ENCODE measurements around the gene CHST3. TPM values are rescaled to one million over a fixed set of nuclear protein-coding genes. Genes with fewer than 3 reads are reported as not detected.

CHST3 gene
- total RNA-seq, 1 donor from 2014 or later, result 10.3 TPM

DNA sequence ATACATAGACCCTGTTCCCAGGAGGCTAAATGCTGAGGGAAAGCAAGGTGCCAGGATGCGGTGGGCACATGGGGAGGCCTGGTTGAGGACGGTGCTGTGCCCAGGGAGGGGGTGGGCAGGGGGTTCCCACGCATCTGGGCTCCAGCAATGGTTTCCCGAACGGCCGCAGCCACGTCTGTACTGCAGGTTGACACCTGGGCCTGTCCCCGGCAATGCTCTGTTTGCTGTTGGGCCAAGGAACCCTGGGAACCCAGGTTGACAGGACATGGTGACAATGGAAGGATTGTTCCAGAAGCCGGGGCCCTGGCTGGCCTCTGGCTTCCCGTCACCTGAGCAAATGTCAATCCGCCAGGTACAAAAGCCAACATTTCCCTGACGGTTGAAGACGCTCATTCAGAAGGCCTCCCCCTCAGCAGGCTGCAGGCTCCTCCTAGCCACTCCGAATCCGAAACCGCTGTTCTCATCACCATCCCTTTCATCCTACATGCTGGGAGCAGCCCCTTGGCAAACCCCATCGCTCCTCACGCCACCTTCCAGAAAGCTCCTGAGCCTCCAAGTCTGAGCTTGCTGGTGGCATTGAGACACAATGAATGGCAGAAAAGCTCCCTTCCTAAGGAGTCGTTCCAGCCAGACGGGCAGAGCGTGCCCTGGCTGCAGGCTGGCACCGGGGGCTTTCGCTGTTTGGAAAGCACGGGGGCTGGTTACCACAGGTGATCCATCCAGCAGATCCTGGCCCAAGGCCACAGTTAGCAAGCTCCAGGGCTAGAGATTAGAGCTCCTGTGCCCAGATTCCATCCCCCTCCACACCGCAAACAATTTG lies 92.9 kb downstream of the CHST3 start:
- no peak for DNase-seq (ENCODE audit: low spot score)

DNA sequence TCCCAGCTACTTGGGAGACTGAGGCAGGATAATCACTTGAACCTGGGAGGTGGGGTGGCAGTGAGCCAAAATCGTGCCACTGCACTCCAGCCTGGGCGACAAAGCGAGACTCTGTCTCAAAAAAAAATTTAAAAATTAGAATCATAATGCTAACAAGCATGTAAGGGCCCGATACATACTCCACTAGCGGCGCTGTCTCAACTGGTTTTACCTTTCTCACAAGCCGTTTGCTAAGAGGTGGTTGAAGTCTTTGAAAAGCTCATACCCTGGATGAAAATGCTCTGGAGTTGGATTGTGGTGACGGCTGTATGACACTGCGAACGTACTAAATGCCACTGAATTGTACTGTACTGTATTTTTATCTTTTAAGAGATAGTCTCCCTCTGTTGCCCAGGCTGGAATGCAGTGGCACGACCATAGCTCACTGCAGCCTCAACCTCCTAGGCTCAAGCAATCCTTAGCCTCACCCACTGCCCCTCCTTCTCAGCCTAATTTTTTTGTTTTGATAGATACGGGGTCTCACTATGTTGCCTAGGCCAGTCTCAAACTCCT lies 94.2 kb downstream of the CHST3 start:
- DNase-seq (ENCODE audit: low spot score), result no peak

DNA sequence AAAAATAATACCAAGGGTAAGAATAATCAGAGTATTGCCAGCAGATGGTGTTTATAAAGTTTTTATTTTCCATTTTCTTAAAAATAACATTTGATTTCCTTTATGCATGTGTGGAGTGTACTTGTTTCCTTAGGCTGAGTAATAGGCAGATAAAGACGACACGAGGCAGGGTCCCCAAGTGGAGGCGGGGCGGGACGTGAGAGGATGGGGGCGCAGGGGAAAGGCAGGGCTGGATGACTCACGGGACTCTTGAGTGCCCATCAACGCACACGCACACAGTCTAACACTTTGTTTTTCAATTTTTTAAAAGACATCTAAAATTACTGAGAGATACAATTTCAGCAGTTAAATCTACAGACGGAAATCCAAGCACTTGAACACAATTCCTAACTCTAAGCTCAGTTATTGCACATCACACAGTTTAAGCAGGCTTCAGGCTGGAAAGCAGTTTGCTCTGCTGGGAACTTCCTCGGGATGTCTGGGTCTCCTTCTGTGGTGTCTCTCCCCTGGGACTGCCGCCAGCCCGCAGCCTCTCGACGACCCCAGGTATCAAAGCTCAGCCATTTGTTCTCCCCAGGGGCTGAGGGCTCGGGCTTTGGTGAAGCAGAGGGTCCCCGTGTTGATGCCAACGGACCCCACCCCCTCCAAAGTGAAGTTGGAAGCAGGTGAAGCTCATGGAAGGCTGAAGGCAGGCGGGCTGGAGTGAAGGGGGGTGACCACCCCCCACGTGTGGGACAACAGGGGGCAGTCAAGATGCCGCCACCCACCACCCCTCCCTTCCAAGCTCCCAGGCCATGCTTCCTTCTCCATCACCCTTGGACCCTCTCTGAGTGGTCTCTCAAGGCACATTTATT lies 95.0 kb downstream of the CHST3 start:
- DNase-seq (ENCODE audit: low spot score), result no peak

DNA sequence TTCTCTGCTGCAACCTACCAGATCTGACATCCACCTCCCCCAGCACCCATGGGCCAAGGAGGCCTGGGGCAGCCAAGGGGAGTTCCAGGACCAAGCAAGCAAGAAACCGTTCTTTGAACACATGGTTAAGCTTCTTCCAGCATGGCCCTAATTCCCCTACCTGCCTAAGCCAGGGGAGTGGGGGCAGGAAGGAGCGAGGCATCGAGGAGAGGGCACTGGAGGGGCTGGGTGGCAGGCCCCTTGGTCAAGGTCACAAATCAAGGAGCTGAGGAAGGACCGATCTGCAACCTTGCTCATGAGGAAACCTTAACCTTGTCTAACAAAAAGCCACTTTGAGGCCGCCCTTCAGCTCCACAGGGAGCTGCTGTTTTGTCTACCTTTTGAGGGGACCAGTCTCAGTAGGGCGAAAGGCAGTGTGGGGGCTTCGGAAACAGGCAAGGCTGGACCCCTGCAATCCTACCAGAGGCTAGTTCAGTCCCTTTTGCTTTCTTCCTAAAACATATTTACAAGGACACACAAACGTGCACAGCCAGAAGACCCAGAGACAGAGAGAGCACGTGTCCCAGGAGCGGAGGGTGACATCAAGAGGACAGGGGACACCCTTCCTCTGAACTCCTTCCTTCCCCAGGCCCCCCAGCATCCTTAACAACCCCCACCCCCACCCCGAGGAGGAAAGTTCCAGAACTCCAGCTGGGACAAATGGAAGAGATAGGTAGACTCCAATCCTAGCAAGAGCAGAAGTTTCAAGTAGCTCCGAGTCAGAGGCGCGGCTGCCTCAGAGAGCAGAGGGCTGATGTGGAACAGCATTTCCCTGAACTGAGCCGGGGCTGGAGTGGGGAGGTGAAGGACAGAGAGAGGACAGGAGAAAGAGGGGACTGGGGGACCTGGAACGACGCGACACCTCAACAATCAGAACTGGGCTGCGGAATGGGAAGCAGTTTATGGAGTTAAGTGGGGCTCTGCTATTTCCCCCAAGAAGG lies 95.9 kb downstream of the CHST3 start:
- no peak for DNase-seq (ENCODE audit: low spot score)

DNA sequence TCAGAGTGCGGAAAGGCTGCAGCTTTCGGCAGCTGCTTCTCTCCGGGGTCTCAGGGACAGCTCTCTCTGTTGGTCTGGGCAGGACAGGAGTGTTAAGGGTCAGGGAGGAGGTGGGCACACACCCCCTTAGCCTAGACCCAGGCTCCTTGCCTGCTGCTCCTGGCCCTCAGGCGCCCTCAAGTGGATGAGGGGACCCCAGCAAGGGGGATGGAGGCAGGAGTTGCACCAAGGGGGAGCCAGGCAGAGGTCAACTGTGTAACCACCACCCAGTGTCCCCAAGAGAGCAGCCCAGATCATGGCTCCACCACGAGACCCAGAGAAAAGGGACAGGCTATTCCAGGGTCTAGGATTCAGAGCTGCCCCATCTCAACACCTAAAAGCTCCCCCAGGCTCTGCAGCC lies 97.3 kb downstream of the CHST3 start:
- DNase-seq (ENCODE audit: low spot score), result no peak

DNA sequence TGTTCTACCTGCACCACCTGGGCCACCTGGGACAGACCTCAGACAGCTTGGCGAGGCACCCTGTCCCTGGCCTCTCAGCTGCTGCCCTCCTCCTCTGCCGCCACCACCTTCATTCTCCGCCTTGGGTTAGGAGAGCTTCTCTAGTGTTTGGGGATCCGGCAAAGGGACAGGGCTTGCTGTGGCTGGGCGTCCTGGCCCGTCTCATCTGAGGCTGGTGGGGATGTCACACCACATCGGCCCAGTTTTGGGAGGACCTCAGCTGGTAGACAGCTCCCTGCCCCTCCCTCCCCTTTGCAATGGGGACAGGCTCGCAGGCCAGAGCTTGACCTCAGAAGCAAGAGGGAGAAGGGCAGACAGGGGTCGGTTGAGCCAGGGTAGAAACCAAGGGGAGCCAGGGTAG lies 97.7 kb downstream of the CHST3 start:
- no peak for DNase-seq (ENCODE audit: low spot score)

DNA sequence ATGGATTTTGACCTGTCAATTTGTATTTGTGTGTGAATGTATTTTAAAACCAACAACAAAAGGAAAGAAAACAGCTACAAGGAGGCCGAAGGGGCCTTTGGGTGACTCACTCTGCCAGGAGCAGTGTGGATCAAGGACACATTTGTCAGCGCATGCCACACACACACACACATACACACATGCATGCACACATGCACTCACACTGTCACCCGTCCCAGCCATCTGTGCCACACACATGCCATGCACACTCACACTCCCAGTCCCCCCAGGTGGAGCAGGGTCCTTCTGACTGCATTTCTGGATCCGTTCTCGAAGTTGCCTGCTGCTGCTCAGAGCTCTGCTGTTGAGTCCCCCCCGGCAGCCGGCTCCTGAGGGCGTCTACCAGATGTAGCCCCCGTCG lies 98.2 kb downstream of the CHST3 start:
- no peak for DNase-seq (ENCODE audit: low spot score)

Other genes starting within 250 kb of the CHST3 start
- gene C10orf105, start 244.6 kb upstream of the CHST3 start, total RNA-seq, result 0.06 TPM
- 83.9 TPM for gene VSIR, start 190.9 kb upstream of the CHST3 start, total RNA-seq
- 1,332 TPM for gene PSAP, start 113.1 kb upstream of the CHST3 start, total RNA-seq
- 250 TPM for gene SPOCK2, start 124.2 kb downstream of the CHST3 start, total RNA-seq

All from mucosa of gallbladder (tissue), 1 donor.